Fibroblast of lung (primary cell): ENCODE results near the gene USP33. TPM values are rescaled to one million over a fixed set of nuclear protein-coding genes. Genes with fewer than 3 reads are reported as not detected.

Experiments used
- DNase-seq, 2 donors: peaks; one replicate each; pipeline versions ENCODE4 v3.0.0 to v3.0.0-alpha.2; 2010; ENCODE audit warnings: low read depth in 2 of 2
- H2AFZ ChIP-seq: 2 replicates; pipeline ENCODE4 v1.5.1; 2012; ENCODE audit warnings: low read length, control low read depth, inconsistent platforms
- H3K27ac ChIP-seq: 2 replicates; pipeline ENCODE4 v1.5.1; 2011; ENCODE audit warnings: low read length, control low read depth; ENCODE audit not compliant: insufficient read depth
- H3K27me3 ChIP-seq: 2 replicates; pipeline ENCODE4 v1.5.1; 2011; ENCODE audit warnings: mild to moderate bottlenecking, low read length; ENCODE audit not compliant: control insufficient read depth, insufficient read depth
- H3K36me3 ChIP-seq: 2 replicates; pipeline ENCODE4 v1.5.1; 2011; ENCODE audit warnings: low read length; ENCODE audit not compliant: control insufficient read depth, insufficient read depth
- H3K4me1 ChIP-seq: 2 replicates; pipeline ENCODE4 v1.5.1; 2011; ENCODE audit warnings: low read length; ENCODE audit not compliant: control insufficient read depth, insufficient read depth; ENCODE audit errors: extremely low read depth
- H3K4me2 ChIP-seq: 2 replicates; pipeline ENCODE4 v1.5.1; 2011; ENCODE audit warnings: low read length, control low read depth; ENCODE audit not compliant: insufficient read depth; ENCODE audit errors: extremely low read depth
- H3K4me3 ChIP-seq, 4 experiments: fragments of 200-600 bp in 1 of 4; sonication (generic) in 1 of 4; replicated peaks in 1 of 4; 2 replicates each; pipeline ENCODE4 v1.5.1; 2011 to 2016; ENCODE audit warnings: low read length in 4 of 4, low read depth in 3 of 4, mild to moderate bottlenecking in 3 of 4, control low read depth in 2 of 4, inconsistent platforms in 1 of 4, mixed read lengths in 1 of 4; ENCODE audit not compliant: insufficient read depth in 1 of 4; ENCODE audit errors: control extremely low read depth in 1 of 4
- H3K79me2 ChIP-seq: 2 replicates; pipeline ENCODE4 v1.5.1; 2012; ENCODE audit warnings: mild to moderate bottlenecking, low read length, inconsistent platforms; ENCODE audit not compliant: control insufficient read depth, insufficient read depth
- H3K9ac ChIP-seq: 2 replicates; pipeline ENCODE4 v1.5.1; 2011; ENCODE audit warnings: mild to moderate bottlenecking, low read length, control low read depth; ENCODE audit not compliant: insufficient read depth
- H3K9me3 ChIP-seq: 2 replicates; pipeline ENCODE4 v1.5.1; 2012; ENCODE audit warnings: low read depth, low read length; ENCODE audit not compliant: control insufficient read depth, insufficient read depth
- H4K20me1 ChIP-seq: 2 replicates; pipeline ENCODE4 v1.5.1; 2011; ENCODE audit warnings: low read length; ENCODE audit not compliant: control insufficient read depth, insufficient read depth; ENCODE audit errors: extremely low read depth
- EZH2 ChIP-seq: IDR thresholded peaks from 2 replicates; pipeline ENCODE4 v1.5.1; 2012; ENCODE audit warnings: low read length, control low read depth, mild to moderate bottlenecking; ENCODE audit errors: missing control alignments
- polyA plus RNA-seq, 2 donors: library from polyadenylated mRNA; depleted of rRNA in 1 of 2; stranded (reverse) in 1 of 2; unstranded in 1 of 2; fragments of >200 nt; gene quantifications; 2 replicates each; pipeline ENCODE4 v1.2.1, GENCODE V29; 2011 to 2012; ENCODE audit warnings: missing spikeins in 1 of 2
- total RNA-seq: library from RNA; depleted of rRNA; stranded (reverse); fragments of >200 nt; gene quantifications from 2 replicates; pipeline ENCODE4 v1.2.1, GENCODE V29; 2014
- TF ChIP-seq, protein P1 (sequence below), 2 donors: IDR thresholded peaks in 1 of 2; conservative IDR thresholded peaks in 1 of 2; 1 replicate in 1 of 2; 2 replicates in 1 of 2; pipeline ENCODE4 v1.5.1; 2011 to 2012; ENCODE audit warnings: low read length in 2 of 2, control low read depth in 1 of 2, inconsistent platforms in 1 of 2, low read depth in 1 of 2, mild to moderate bottlenecking in 1 of 2

The USP33 gene
- total and polyA plus RNA-seq, 2 donors (not counting 1 experiment from before 2014, with no cell fraction given): 63.7 to 126 TPM

DNA sequence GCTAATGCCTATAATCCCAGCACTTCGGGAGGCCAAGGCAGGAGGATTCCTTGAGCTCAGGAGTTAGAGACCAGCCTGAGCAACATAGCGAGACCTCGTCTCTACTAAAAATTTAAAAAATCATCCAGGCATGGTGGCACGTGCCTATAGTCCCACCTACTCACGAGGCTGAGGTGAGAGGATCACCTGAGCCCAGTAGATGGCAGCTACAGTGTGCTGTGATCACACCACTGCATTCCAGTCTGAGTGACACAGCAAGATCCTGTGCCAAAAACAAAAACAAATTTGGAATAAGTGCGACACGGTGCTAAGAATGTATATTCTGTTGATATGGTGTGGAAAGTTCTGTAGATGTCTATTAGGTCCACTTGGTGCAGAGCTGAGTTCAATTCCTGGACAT, 15.1 kb downstream of the USP33 start:
- peaks cover 40% of the 10 kb centered on the region for H3K79me2 ChIP-seq
- H3K27ac ChIP-seq: no peak overlapping the region
- DNase-seq: no peak
- H2AFZ ChIP-seq: no peak overlapping the region
- peaks cover 2% of the 10 kb centered on the region for H3K4me1 ChIP-seq
- no peak overlapping the region for H3K4me2 ChIP-seq
- TF ChIP-seq, protein P1, sequence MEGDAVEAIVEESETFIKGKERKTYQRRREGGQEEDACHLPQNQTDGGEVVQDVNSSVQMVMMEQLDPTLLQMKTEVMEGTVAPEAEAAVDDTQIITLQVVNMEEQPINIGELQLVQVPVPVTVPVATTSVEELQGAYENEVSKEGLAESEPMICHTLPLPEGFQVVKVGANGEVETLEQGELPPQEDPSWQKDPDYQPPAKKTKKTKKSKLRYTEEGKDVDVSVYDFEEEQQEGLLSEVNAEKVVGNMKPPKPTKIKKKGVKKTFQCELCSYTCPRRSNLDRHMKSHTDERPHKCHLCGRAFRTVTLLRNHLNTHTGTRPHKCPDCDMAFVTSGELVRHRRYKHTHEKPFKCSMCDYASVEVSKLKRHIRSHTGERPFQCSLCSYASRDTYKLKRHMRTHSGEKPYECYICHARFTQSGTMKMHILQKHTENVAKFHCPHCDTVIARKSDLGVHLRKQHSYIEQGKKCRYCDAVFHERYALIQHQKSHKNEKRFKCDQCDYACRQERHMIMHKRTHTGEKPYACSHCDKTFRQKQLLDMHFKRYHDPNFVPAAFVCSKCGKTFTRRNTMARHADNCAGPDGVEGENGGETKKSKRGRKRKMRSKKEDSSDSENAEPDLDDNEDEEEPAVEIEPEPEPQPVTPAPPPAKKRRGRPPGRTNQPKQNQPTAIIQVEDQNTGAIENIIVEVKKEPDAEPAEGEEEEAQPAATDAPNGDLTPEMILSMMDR (conservative IDR thresholded peaks at IDR 0.05 in 1 of 2, IDR thresholded peaks at IDR 0.05 in 1 of 2; ENCODE audit: low read depth in 1 of 2, low read length in 2 of 2): no peak
- no peak for TF ChIP-seq EZH2
- no peaks in the 10 kb centered on the region for H3K36me3 ChIP-seq
- H3K4me3 ChIP-seq: no peak overlapping the region
- no peaks in the 10 kb centered on the region for H4K20me1 ChIP-seq
- no peak overlapping the region for H3K9ac ChIP-seq
- H3K9me3 ChIP-seq: no peaks in the 10 kb centered on the region
- H3K27me3 ChIP-seq: no peaks in the 10 kb centered on the region

DNA sequence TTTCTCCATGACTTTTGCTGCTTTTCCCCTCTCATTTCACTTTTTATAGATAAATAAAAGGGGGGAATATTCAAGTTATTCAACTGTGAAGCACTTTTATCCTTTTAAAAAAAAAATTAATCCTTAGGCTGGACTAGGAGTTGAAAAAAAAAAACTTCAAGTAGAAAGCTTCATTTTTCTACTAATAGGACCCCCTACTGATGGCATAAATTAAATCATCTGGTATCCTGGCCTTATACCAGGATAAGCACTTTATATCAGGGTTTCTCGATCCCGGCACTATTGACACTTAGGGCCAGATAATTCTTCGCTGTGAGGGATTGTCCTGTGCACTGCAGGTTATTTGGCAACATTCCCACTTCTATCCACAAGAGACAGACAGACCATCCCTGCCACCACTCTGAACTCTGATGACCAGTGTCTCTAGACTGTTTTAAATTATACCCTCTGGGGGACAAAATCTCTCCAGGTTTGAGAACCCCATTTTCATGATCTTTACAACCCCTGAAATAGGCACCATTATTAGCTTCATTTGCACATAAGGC, 17.6 kb downstream of the USP33 start:
- no peak overlapping the region for H3K4me3 ChIP-seq
- H3K27ac ChIP-seq: no peak overlapping the region
- no peak overlapping the region for H3K4me2 ChIP-seq
- H3K4me1 ChIP-seq: no peaks in the 10 kb centered on the region
- H4K20me1 ChIP-seq: no peaks in the 10 kb centered on the region
- no peak overlapping the region for H2AFZ ChIP-seq
- H3K9me3 ChIP-seq: no peaks in the 10 kb centered on the region
- no peaks in the 10 kb centered on the region for H3K27me3 ChIP-seq
- TF ChIP-seq EZH2: no peak
- TF ChIP-seq, protein P1 (conservative IDR thresholded peaks at IDR 0.05 in 1 of 2, IDR thresholded peaks at IDR 0.05 in 1 of 2; ENCODE audit: low read depth in 1 of 2, low read length in 2 of 2): no peak
- no peak overlapping the region for H3K9ac ChIP-seq
- DNase-seq: no peak
- H3K36me3 ChIP-seq: peaks cover 2% of the 10 kb centered on the region
- peaks cover 26% of the 10 kb centered on the region for H3K79me2 ChIP-seq

DNA sequence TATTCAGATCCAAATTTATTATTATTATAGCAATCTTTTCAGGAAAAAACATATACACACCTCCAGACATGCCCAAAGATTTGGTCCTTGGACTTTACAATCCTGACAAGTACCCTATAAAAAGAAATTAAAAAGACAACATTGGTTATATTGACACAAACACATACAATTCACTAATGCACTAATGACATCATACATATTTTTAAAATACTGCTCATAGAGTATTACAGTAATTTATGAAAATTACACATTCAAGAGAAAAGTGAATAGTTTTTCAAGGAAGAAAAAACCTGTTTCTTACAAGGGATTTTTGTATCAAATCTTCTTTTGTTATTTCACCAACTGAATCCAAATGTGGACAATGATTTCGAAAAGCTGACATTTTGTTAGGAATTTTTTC, 18.3 kb downstream of the USP33 start:
- Histone ChIP-seq H3K79me2 (peaks cover 22% of the 10 kb centered on the region), H3K36me3 (peaks cover 2% of the 10 kb centered on the region), H3K4me1 (no peaks in the 10 kb centered on the region), H3K9me3 (no peaks in the 10 kb centered on the region), H3K4me2 (no peak overlapping the region), H3K27ac (no peak overlapping the region), H2AFZ (no peak overlapping the region), H3K9ac (no peak overlapping the region), H4K20me1 (no peaks in the 10 kb centered on the region), H3K4me3 (no peak overlapping the region), H3K27me3 (no peaks in the 10 kb centered on the region)
- TF ChIP-seq, protein P1 (conservative IDR thresholded peaks at IDR 0.05 in 1 of 2, IDR thresholded peaks at IDR 0.05 in 1 of 2; ENCODE audit: low read depth in 1 of 2, low read length in 2 of 2): no peak
- no peak for TF ChIP-seq EZH2
- no peak for DNase-seq
